Caki2 (cell line): Measurements from ENCODE around the gene GNB1L. TPM values are rescaled to one million over a fixed set of nuclear protein-coding genes. Genes with fewer than 3 reads are reported as not detected.
"Not testable (repeated sequence)": the region's sequence is repeated elsewhere in the genome, so short reads cannot be mapped to it uniquely, and the experiment has no call there.

Experiments used
- DNase-seq: peaks from one replicate; pipeline ENCODE4 v3.0.0-alpha.2; 2015; ENCODE audit warnings: low read depth
- in situ Hi-C: cut with HindIII; loops from 2 replicates; pipeline ENCODE4 v1.10.0; 2016; ENCODE audit warnings: low sequenced_read_pairs, low pct_unique_long_range_greater_than_20kb, mixed read lengths
- total RNA-seq: library from RNA; depleted of rRNA; stranded (reverse); fragments of >200 nt; shearing (Covaris generic); gene quantifications from 2 replicates; pipeline ENCODE4 v1.2.3, GENCODE V29; 2014; ENCODE audit warnings: low replicate concordance

GNB1L gene
- total RNA-seq, 1 experiment from 2014 or later: 42.7 TPM

DNA sequence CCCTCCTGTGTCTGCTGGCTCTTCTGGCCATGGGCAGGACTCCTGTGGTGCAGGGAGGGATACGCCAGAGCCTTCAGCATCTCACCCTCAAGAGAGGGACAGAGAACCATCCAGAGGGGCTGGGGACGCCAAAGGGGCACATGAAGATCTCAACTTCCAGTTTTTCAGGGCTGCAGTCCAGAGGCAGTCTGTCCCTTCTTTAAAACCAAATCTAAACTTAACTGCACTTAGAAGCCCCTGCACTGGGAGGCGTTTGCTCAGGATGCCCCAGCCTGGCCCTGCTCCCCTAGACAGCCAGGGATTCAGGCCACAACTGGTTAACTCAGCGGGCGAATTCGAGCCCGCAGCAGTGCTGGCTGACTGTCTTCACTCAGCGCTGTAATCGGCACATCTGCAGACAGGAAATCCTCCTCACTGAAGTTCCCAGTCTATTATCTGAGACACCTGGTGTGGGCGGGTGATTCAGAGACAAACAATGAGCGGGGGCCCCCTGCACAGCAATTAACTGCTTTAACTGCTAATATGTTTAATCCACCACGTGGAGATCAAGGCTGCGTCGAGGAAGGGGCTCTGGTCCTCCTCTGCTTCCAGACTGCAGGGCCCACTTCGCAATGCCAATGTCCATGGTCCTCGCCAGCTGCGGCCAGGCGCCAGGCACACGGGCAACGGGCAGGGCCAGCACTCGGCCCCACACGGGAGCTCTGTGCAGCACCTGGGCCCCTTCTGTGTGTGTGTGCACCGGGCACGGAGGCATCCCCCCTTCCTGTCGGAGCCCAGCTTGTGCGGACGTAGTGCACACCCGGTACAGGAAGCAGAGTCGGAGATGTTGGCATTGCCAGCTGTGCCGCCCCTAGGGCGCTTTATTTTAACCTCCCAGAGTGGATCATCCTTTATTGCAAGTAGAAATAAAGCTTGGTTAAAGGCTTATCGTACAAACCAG, 36.9 kb upstream of the GNB1L start:
- no peak for DNase-seq
- in situ Hi-C loops: no loop called here

DNA sequence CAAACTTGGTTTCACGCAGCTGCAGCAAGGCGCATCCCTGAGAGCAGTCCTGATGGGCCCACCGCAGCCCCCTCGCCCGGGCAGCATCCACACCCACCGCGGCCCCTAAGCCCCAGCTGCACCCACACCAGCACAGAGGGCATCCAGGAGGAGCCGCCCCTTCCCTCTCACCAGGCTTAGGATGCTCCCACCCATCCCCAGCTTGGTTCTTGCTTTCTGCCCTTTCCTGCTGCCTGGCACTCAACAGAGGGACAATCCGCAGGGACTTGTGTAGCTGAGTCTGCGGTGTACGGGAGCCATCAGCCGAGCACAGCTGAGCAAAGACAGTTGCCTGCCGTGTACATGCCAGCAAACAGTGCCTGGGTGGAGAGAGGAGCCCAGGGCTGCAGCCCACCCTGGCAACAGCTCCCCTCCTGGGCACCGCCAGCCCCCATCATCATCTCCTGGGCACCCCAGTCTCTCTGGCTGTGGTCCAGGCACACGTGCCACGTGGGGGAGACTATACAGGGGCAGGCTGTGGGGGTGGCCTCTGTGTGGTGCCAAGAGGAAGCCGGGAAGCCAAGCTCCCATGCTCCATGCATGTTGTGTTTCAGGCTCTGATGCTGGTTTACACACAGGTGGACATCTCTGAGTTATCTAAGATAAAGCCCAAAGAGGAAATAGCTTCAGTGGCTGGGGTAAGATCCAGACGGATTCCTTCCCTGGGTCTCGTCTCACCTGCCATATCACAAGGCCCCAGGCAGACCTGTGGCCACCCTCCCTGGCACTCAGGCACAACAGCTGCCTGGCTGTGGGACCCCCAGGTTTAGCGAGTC, 36.0 kb upstream of the GNB1L start:
- in situ Hi-C loops: no loop called here
- no peak for DNase-seq

- no peak for DNase-seq
These were observed 35.3 kb upstream of the GNB1L start for GRCh38 chr22:19889951-19890350.

GRCh38 chr22:19888131-19888746, 33.6 kb upstream of the GNB1L start:
- in situ Hi-C loops: no loop called here
- no peak for DNase-seq

More at GRCh38 chr22:19889951-19890350, 35.3 kb upstream of the GNB1L start:
- in situ Hi-C loops: no loop called here

GRCh38 chr22:19887256-19887985, 32.7 kb upstream of the GNB1L start:
- in situ Hi-C loops: no loop called here
- no peak for DNase-seq

DNA sequence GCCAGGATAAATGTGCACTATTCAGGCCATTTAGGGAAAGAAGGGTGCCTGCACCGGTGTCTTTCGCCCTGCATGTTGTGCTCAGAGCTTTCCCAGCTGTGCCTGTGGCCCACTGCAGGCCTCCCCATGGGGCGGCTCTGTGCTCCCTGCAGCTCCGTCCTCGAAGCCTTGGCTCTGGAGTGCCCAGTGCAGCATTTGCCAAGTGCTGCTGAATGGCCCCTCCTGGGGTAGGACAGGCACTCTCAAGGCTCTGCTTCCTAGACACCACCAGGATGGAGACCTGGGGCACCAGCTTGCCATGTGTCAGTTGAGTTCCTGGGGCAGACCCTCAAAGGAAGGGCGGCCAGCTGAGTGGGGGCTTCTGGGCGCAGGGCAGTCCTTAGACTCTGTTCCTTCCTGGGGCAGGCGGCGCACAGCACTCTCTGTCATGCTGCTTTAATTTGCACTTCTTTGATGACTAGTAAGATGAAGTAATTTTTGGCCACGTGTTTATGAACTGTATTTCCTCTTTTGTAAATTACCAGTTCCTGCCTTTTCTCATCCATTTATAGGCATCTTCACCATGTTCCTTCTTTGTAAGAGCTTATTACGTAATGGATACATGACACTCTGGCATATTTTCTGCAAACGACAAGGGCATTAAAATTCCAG, 32.1 kb upstream of the GNB1L start:
- no peak for DNase-seq
- in situ Hi-C loops: no loop called here

- no peak for DNase-seq
- in situ Hi-C loops: no loop called here
These were observed 31.3 kb upstream of the GNB1L start for GRCh38 chr22:19885841-19886592.

GRCh38 chr22:19884954-19885751, 30.5 kb upstream of the GNB1L start:
- no peak for DNase-seq
- in situ Hi-C loops: no loop called here

DNA sequence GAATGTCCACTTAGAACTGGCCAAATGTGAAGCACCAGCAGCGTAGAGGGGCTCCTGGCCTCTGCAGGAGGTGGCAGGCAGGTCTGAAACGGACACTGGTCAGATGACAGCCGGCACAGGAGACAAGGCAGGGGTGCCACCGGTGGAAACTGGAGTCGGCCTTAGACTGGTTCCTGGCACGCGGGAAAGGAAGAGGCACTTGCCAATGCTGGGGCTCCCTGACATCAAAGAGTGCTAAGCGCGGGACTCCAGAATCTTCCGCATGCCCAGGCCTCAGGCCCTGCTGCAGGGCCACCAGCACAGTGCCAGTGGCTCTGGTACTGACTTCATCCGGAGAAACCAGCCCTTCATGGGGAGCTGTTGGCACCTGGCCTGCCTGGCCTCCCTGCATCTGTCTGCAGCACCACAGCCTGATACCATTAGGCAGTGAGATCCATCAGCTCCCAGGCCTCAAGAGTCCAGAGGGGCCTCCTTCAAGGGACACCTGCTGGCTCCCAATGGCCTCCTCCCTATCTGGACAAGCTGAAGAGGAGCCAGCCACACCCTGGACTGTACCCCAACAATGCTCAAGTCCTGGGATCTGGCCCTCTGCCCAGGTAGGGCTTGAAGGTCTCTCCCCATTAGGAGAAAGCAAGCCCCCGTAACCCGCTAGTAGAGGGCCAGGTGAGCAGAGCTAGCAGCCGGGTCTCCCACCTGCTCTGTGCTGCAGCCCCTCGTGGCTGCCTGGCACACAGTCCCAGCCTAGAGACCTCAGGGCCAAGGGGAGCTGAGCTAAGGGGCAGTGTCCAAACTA, 29.7 kb upstream of the GNB1L start:
- in situ Hi-C loops: no loop called here
- DNase-seq: no peak

DNA sequence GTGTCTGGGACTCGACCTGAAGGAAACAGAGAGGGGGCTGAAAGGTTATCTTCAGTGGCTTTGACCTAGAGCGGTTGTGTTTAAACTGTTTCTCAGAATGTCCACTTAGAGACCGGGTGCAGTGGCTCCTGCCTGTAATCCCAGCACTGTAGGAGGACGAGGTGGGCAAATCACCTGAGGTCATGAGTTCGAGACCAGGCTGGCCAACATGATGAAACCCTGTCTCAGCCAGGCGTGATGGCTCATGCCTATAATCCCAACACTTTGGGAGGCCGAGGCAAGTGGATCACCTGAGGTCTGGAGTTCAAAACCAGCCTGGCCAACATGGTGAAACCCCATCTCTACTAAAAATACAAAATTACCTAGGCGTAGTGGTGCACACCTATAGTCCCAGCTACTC, 28.8 kb upstream of the GNB1L start:
- in situ Hi-C loops: not testable (repeated sequence)

GRCh38 chr22:19882446-19883381, 28.0 kb upstream of the GNB1L start:
- no peak for DNase-seq
- in situ Hi-C loops: no loop called here

More for the DNA sequence above, 28.8 kb upstream of the GNB1L start:
- not testable (repeated sequence) for DNase-seq

GRCh38 chr22:19880786-19881569, 26.3 kb upstream of the GNB1L start:
- DNase-seq: peak; percentile 95
- in situ Hi-C loops: no loop called here

DNA sequence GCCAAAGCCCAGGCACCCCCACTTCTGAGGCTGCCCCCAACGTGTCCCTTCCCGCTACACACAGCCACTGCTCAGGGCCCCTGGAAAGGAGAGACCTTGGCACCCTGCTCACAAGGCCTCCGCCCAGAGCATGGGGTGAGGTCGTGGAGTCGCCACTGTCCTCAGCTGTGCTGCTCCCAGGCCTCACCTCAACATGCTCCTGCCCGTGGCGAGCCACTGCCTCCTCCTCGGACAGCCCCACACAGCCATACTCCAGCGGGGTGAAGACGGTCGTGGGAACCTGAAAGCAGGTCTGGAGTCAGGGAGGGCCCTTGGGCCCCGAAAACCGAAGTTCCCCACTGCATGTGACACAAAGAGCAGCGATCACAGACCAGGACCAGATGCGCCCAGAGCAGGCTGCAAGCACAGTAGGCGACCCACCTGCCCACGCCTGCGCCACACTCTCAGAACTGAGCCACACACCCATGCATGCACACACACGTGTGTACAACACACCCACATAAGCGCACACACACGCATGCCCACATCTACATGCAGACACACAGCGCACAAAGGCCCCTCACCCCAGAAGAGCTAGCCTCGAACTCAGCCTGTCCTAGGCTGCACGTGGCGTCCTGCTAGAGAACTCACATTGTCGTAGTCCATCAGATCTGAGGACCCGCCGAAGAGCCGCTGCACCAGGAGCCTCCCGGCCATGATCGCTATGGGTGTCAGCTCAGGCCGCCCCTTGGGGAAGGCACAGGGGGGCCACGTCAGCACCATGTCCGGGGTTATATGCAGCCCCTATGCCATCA, 25.5 kb upstream of the GNB1L start:
- in situ Hi-C loops: no loop called here
- DNase-seq: no peak
